NCI-H524 (cell line): ENCODE data around the gene NELFCD.
A peak's percentile ranks its signal among the peaks of the same experiment; 100 is the strongest.
"Not testable (repeated sequence)": the region's sequence is repeated elsewhere in the genome, so short reads cannot be mapped to it uniquely, and the experiment has no call there.

Experiments used
- DNase-seq, 2 experiments: peaks; one replicate each; lab custom pipeline; 2025; lab: John Stamatoyannopoulos, UW

The NELFCD gene

DNA sequence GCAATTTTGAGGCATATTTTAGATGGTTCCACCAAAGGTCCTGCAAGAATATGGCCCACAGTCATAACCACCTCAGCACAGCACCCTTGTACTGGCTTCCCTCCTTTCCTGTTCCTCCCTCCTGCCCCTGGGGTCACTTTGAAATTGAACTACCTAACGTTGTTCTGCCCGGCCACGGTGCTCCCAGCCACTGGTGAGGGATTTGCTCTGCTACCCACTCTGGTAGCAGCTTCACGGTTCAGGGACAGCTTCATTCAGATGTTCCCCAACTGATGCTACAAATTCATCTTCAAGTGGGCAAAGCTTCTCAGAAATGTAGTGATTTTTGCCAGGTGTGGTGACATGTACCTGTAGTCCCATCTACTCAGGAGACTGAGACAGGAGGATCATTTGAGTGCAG is 7.9 kb upstream of the NELFCD start:
- DNase-seq = no peak

GRCh38 chr20:58973866-58974265 is 7.2 kb upstream of the NELFCD start:
- no peak for DNase-seq

GRCh38 chr20:58975353-58975752 is 5.7 kb upstream of the NELFCD start:
- DNase-seq = no peak

- no peak for DNase-seq
Measured at GRCh38 chr20:58976061-58976730, 4.9 kb upstream of the NELFCD start.

GRCh38 chr20:58978351-58979190 is 2.5 kb upstream of the NELFCD start:
- no peak for DNase-seq

DNA sequence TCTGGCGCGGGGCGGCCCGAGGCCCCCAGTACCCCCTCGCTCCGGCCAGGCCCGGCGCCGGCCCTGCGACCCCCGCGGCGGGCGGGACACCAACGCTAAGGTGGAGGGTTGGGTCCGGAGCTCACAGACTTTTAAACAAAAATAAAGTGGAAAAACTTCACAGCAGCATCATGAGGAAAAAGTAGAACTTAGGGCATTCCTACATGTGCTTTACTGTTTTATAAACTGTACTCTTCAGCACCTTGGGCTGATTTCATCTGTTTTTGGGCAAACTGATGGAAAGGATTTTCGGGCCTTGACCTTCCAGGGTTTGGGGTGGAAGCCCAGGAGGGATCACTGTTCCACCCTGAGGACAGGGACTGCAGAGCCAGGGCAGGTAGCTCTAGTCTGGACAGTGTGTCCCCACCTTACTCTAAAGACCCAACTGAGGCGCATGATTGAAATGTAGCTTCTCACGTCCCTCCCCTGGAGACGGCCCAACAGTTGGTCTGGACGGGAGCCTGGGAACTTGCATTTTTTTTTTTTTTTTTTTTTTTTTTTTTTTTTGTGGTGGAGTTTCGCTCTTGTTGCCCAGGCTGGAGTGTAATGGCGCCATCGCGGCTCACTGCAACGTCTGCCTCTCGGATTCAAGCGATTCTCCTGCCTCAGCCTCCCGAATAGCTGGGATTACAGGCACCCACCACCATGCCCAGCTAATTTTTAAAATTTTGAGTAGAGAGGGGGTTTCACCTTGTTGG is 740 bp downstream of the NELFCD start:
- peak in 1 of 2 experiments; percentile 14 for DNase-seq

DNA sequence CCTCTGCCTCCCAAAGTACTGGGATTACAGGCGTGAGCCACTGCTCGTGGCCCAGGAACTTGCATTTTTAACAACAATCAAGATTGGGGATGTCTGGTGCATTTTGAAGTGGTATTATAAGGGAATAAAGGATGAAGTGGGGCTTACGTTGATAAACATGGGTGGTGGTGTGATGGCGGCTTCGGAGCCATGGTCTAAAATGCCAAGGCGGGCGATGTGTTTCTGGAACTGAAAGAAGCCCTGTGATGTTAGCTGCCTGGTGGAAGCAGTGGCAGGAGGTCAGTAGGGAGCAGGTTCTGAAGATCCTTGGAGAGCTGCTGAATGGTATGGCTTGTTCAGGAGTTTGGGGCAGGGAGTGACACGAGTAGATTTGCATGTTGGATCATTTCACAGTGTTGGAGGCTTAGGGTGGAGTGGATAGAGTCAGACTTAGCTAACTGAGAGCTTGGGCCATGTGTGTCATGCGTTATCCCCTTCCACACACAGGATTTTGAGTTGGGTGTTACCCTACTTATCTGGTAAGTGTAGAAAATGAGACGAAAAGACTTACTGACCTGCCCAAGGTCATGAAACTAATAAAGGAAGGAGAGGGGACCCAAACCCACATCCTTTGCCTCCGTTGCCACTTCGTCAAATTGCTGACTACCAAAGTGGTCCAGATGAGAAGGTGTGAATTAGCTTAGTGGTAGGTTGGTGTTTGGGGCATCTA is 1.5 kb downstream of the NELFCD start:
- DNase-seq = no peak

GRCh38 chr20:58983115-58983468 is 2.0 kb downstream of the NELFCD start:
- not testable (repeated sequence) for DNase-seq

DNA sequence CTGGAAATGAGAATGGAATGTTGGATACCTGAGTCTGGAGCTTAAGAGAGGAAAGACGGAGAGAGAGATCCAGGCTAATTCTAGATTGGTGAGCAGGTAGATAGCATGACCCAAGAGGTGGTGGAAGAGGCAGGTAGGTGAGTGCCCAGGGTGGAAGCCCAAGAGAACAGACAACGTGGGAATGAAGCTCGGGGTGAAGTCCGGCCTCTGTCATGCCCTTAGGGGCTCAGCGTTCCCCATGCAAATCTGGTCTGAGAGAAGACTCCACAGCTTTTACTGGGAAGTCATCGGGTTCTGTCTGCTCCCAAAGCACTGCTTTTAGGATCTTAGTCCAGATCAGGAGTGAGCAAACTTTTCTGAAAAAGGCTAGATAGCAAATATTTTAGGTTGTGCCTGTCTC is 3.6 kb downstream of the NELFCD start:
- no peak for DNase-seq

DNA sequence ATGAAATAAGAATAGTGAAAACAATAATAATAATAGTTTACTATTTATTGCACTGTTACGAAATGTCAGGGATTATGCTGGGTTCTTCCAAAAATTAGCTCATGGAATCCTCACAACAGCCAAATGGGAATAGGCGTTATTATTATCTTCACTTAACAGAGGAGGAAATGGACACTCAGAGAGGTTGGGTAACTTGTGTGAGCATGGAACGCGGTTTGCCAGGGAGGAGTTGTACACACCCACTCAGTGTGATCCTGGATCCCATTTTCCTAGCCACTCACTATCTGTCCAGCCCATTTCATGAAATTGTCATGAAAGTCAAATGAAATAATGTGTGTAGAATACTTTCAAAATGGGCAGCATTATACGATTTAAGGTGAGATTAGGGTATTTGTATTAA is 4.6 kb downstream of the NELFCD start:
- DNase-seq = no peak

DNA sequence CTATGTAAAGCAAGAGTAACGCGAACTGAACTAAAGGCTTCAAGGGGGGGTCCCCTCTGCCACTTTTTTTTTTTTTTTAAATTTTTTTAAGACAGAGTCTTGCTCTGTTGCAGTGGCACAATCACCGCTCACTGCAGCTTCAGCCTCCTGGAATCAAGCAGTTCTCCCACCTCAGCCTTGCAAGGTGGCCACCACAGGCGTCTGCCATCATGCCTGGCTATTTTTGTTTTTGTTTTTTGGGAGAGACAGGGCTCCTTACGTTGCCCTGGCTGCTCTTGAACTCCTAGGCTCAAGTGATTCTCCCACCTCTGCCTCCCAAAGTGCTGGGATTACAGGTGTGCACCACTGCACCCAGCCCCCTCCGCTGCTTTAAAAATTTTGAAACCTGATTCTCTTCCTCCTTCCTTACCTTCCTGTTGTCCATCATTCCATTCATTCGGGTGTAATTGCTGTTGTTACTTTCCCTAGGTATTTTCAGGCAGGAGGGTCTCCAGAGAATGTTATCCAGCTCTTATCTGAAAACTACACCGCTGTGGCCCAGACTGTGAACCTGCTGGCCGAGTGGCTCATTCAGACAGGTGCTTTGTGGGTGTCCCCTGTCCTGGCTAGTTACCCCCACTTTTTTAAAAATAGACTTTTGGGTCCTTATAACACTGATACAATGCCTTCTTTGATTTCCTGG is 5.4 kb downstream of the NELFCD start:
- DNase-seq = no peak

- peak; percentile 91 to 94 for DNase-seq
Measured at GRCh38 chr20:58986968-58987517, 6.0 kb downstream of the NELFCD start.

GRCh38 chr20:58987790-58988564 is 6.9 kb downstream of the NELFCD start:
- no peak for DNase-seq

- DNase-seq = no peak
Measured at GRCh38 chr20:58988565-58988882, 7.5 kb downstream of the NELFCD start.

DNA sequence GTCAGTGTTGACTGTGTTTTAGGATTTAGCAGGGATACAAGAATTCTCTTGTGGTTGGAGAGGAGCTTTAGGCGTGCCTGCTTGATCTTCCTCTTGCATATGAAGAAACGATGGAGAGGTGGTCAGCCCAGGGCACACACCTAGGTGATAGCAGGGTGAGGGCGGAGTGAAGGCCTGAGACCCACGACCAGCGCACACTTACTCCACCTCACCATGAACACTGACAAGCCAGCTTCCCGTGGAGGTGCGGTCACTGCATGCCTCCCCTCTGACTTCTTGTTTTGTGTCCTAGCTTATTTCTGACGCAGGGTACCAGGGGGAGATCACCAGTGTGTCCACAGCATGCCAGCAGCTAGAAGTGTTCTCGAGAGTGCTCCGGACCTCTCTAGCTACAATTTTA is 8.1 kb downstream of the NELFCD start:
- DNase-seq = no peak

- no peak for DNase-seq
Measured at GRCh38 chr20:58990651-58991445, 9.8 kb downstream of the NELFCD start.

GRCh38 chr20:58991715-58992114 is 10.7 kb downstream of the NELFCD start:
- no peak for DNase-seq

DNA sequence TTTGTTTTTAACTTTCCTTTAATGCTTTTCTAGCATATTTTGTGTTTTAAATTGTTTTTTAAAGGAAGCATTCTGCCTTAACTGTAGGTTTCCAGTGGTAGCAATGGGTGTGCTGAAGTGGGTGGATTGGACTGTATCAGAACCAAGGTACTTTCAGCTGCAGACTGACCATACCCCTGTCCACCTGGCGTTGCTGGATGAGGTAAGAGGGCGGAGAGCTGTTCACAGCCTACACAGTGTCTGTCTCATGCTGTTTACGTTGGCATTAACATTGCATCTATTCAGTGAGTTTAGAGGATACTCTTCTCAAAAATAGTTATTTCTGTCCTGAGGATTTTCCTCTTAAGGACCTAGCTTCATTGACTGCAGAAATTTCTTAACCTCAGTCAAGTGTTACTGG is 11.9 kb downstream of the NELFCD start:
- DNase-seq = no peak

DNA sequence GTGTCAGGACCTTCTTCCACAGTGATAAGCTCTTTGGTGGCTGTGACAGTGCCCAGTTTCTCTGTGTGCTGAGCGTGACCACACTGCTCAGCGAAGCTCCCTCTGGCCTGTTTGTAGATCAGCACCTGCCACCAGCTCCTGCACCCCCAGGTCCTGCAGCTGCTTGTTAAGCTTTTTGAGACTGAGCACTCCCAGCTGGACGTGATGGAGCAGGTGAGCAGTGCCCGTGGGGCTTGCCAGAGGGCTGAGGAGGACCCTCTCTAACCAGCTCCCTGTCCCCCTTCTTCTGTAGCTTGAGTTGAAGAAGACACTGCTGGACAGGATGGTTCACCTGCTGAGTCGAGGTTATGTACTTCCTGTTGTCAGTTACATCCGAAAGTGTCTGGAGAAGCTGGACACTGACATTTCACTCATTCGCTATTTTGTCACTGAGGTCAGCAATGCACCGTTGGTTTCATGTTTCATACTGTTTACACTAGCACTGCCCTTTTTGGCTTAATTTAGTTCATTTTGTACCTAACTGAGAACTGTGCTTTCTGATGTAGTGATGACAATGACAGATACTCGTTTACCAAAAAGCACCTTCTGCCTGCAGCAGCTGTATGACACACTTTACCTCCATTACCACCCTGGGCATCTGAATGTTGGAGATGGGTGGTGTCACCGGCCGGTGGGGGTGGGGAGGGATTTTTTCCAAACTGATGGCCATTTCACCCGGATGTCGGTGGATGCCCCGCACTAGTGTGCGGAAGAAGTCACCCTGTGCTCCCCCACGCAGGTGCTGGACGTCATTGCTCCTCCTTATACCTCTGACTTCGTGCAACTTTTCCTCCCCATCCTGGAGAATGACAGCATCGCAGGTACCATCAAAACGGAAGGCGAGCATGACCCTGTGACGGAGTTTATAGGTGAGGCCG is 12.5 kb downstream of the NELFCD start:
- DNase-seq = no peak
